SK-N-SH treated with all-trans-retinoic acid at 6 μM for 48 hours (cell line): Measurements from ENCODE around the gene ARAP1.

Source experiments
- ATAC-seq: fragments of 200-7000 bp; cut with Tn5 transposase; 3 replicates; pipeline ENCODE4 v1.9.1; 2020; ENCODE audit warnings: mild to moderate bottlenecking, moderate library complexity
- ARNTL ChIP-seq: fragments of 450-650 bp; formaldehyde crosslinking; IDR thresholded peaks from 2 replicates; pipeline ENCODE4 v1.5.0; 2020; ENCODE audit warnings: low read depth, mild to moderate bottlenecking, moderate library complexity, borderline replicate concordance
- BACH2 ChIP-seq: fragments of 250-450 bp; sonication (Bioruptor Pico); IDR thresholded peaks from 2 replicates; pipeline ENCODE4 v1.9.0; 2021; ENCODE audit warnings: mild to moderate bottlenecking, borderline replicate concordance
- CSDC2 ChIP-seq: fragments of 250-450 bp; sonication (Bioruptor Pico); IDR thresholded peaks from 2 replicates; pipeline ENCODE4 v1.5.0; 2020; ENCODE audit warnings: mild to moderate bottlenecking, moderate library complexity
- ESRRG ChIP-seq: fragments of 250-450 bp; sonication (Bioruptor Pico); IDR thresholded peaks from 2 replicates; pipeline ENCODE4 v1.6.1; 2021; ENCODE audit warnings: mild to moderate bottlenecking
- ISL1 ChIP-seq: fragments of 250-450 bp; sonication (Bioruptor Pico); IDR thresholded peaks from 2 replicates; pipeline ENCODE4 v2.1.2; 2022; ENCODE audit warnings: mild to moderate bottlenecking, moderate library complexity
- OSR1 ChIP-seq: fragments of 250-450 bp; sonication (Bioruptor Pico); IDR thresholded peaks from 2 replicates; pipeline ENCODE4 v1.8.0; 2022; ENCODE audit warnings: moderate library complexity, mild to moderate bottlenecking, inconsistent platforms
- PPARA ChIP-seq: fragments of 250-450 bp; sonication (Bioruptor Pico); IDR thresholded peaks from 2 replicates; pipeline ENCODE4 v1.5.0; 2020; ENCODE audit warnings: mild to moderate bottlenecking, borderline replicate concordance
- RARB ChIP-seq: fragments of 250-450 bp; sonication (Bioruptor Pico); IDR thresholded peaks from 2 replicates; pipeline ENCODE4 v1.8.0; 2021; ENCODE audit warnings: mild to moderate bottlenecking, moderate library complexity
- SNAI2 ChIP-seq: fragments of 250-450 bp; sonication (Bioruptor Pico); IDR thresholded peaks from 2 replicates; pipeline ENCODE4 v1.5.0; 2020; ENCODE audit warnings: mild to moderate bottlenecking, moderate library complexity
- TCF4 ChIP-seq: fragments of 250-450 bp; sonication (Bioruptor Pico); IDR thresholded peaks from 2 replicates; pipeline ENCODE4 v1.8.0; 2021; ENCODE audit warnings: mild to moderate bottlenecking, moderate library complexity, borderline replicate concordance
- TOX ChIP-seq: fragments of 250-450 bp; sonication (Bioruptor Pico); IDR thresholded peaks from 2 replicates; pipeline ENCODE4 v1.8.0; 2021; ENCODE audit warnings: mild to moderate bottlenecking, moderate library complexity, borderline replicate concordance
- ZC3H10 ChIP-seq: fragments of 250-450 bp; sonication (Bioruptor Pico); IDR thresholded peaks from 2 replicates; pipeline ENCODE4 v1.5.1; 2021; ENCODE audit warnings: mild to moderate bottlenecking, moderate library complexity
- ZFP3 ChIP-seq: fragments of 250-450 bp; sonication (Bioruptor Pico); IDR thresholded peaks from 2 replicates; pipeline ENCODE4 v1.5.0; 2020; ENCODE audit warnings: mild to moderate bottlenecking, moderate library complexity
- ZFP30 ChIP-seq: fragments of 450-650 bp; formaldehyde crosslinking; IDR thresholded peaks from 2 replicates; pipeline ENCODE4 v1.5.0; 2022; ENCODE audit warnings: mild to moderate bottlenecking, moderate library complexity
- ZNF565 ChIP-seq: fragments of 450-650 bp; formaldehyde crosslinking; conservative IDR thresholded peaks from 2 replicates; pipeline ENCODE4 v1.5.0; 2020; ENCODE audit warnings: low read depth, mild to moderate bottlenecking, moderate library complexity
- ZNF70 ChIP-seq: fragments of 450-650 bp; formaldehyde crosslinking; IDR thresholded peaks from 2 replicates; pipeline ENCODE4 v1.5.0; 2020; ENCODE audit warnings: mild to moderate bottlenecking, moderate library complexity
- ZNF8 ChIP-seq: fragments of 450-650 bp; formaldehyde crosslinking; IDR thresholded peaks from 2 replicates; pipeline ENCODE4 v1.5.0; 2020; ENCODE audit warnings: mild to moderate bottlenecking, moderate library complexity
- TF ChIP-seq, protein P1 (sequence below): fragments of 250-450 bp; sonication (Bioruptor Pico); IDR thresholded peaks from 2 replicates; pipeline ENCODE4 v1.8.0; 2020; ENCODE audit warnings: mild to moderate bottlenecking, moderate library complexity, borderline replicate concordance
- TF ChIP-seq, protein P2 (sequence below): fragments of 250-450 bp; sonication (Bioruptor Pico); IDR thresholded peaks from 2 replicates; pipeline ENCODE4 v1.5.1; 2021; ENCODE audit warnings: mild to moderate bottlenecking, moderate library complexity
- TF ChIP-seq, protein P3 (sequence below): fragments of 250-450 bp; sonication (Bioruptor Pico); IDR thresholded peaks from 2 replicates; pipeline ENCODE4 v1.5.1; 2020; ENCODE audit warnings: low read depth, mild to moderate bottlenecking, moderate library complexity
- TF ChIP-seq, protein P4 (sequence below): fragments of 250-450 bp; sonication (Bioruptor Pico); IDR thresholded peaks from 2 replicates; pipeline ENCODE4 v1.8.0; 2021; ENCODE audit warnings: low read depth, mild to moderate bottlenecking, moderate library complexity, borderline replicate concordance
- TF ChIP-seq, protein P5 (sequence below): fragments of 250-450 bp; sonication (Bioruptor Pico); IDR thresholded peaks from 2 replicates; pipeline ENCODE4 v1.5.0; 2020; ENCODE audit warnings: mild to moderate bottlenecking, moderate library complexity

Gene ARAP1

DNA sequence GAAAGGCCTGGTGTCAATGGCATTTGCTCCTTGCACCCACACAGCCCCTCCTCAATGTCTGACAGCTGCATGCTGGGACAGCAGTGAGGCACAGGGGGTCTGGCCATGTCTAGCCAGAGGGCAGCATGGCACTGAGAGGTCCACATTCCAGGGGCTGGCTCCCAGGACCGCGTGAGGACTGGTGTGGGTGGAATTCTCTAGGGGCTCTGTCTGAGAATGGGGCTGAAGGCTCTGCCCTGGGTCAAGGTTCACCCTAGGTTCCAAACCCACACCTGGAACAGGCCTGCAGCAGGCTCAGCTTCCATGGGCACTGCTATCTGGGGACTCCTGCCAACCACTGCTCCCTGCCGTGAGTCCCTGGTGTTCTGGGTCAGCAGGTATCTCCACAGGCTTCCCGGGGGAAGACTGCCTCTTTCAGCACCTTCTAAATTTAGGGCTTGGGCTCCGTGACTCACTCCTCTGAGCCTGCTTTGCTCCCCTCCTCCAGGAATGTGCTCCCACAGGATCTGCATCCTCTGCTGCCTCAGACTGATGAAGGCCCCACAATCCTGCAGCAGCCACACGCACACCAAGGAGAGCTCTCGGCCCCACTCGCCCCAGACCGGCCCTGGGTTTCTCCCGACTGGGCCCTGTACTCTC, 37.4 kb upstream of the ARAP1 start (continued):
- TF ChIP-seq, protein P1, sequence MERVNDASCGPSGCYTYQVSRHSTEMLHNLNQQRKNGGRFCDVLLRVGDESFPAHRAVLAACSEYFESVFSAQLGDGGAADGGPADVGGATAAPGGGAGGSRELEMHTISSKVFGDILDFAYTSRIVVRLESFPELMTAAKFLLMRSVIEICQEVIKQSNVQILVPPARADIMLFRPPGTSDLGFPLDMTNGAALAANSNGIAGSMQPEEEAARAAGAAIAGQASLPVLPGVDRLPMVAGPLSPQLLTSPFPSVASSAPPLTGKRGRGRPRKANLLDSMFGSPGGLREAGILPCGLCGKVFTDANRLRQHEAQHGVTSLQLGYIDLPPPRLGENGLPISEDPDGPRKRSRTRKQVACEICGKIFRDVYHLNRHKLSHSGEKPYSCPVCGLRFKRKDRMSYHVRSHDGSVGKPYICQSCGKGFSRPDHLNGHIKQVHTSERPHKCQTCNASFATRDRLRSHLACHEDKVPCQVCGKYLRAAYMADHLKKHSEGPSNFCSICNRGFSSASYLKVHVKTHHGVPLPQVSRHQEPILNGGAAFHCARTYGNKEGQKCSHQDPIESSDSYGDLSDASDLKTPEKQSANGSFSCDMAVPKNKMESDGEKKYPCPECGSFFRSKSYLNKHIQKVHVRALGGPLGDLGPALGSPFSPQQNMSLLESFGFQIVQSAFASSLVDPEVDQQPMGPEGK (CRISPR knock-in tag) = no peak
- TF ChIP-seq, all 23 proteins: peak for 0

DNA sequence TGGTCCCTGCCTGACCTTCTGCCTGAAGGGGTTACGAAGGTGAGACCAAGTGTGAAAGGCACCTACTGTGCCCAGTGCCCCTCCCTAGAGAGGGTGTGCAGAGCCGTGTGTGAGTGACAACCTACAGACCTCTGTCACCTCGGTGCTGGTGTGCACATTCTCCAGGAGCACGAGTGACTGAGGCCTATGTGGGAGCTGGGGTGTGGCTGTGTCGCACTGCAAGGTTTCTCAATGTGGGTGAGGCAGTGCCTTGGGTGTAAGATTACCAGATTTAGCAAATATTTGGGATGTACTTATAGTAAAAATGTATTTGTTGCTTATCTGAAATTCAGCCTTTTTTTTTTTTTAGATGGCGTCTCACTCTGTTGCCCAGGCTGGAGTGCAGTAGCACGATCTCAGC, 36.0 kb upstream of the ARAP1 start:
- no peak for ATAC-seq
- TF ChIP-seq, protein P2, sequence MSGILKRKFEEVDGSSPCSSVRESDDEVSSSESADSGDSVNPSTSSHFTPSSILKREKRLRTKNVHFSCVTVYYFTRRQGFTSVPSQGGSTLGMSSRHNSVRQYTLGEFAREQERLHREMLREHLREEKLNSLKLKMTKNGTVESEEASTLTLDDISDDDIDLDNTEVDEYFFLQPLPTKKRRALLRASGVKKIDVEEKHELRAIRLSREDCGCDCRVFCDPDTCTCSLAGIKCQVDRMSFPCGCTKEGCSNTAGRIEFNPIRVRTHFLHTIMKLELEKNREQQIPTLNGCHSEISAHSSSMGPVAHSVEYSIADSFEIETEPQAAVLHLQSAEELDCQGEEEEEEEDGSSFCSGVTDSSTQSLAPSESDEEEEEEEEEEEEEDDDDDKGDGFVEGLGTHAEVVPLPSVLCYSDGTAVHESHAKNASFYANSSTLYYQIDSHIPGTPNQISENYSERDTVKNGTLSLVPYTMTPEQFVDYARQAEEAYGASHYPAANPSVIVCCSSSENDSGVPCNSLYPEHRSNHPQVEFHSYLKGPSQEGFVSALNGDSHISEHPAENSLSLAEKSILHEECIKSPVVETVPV = no peak
- TF ChIP-seq ZNF8 (CRISPR knock-in tag) = no peak
- TF ChIP-seq CSDC2 (CRISPR knock-in tag) = no peak
- TF ChIP-seq SNAI2 (CRISPR knock-in tag) = no peak
- TF ChIP-seq TCF4 (CRISPR knock-in tag) = no peak
- no peak for TF ChIP-seq PPARA (CRISPR knock-in tag)
- TF ChIP-seq, protein P1 (CRISPR knock-in tag) = no peak
- no peak for TF ChIP-seq OSR1 (CRISPR knock-in tag)
- no peak for TF ChIP-seq ZFP3 (CRISPR knock-in tag)
- TF ChIP-seq TOX (CRISPR knock-in tag) = no peak
- TF ChIP-seq BACH2 (CRISPR knock-in tag) = no peak
- no peak for TF ChIP-seq ZNF565 (CRISPR knock-in tag)
- no peak for TF ChIP-seq RARB (CRISPR knock-in tag)
- TF ChIP-seq ARNTL (CRISPR knock-in tag) = no peak
- no peak for TF ChIP-seq ISL1 (CRISPR knock-in tag)
- TF ChIP-seq ZFP30 = no peak
- TF ChIP-seq, protein P3, sequence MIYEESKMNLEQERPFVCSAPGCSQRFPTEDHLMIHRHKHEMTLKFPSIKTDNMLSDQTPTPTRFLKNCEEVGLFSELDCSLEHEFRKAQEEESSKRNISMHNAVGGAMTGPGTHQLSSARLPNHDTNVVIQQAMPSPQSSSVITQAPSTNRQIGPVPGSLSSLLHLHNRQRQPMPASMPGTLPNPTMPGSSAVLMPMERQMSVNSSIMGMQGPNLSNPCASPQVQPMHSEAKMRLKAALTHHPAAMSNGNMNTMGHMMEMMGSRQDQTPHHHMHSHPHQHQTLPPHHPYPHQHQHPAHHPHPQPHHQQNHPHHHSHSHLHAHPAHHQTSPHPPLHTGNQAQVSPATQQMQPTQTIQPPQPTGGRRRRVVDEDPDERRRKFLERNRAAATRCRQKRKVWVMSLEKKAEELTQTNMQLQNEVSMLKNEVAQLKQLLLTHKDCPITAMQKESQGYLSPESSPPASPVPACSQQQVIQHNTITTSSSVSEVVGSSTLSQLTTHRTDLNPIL (CRISPR knock-in tag) = no peak
- TF ChIP-seq ZNF70 (CRISPR knock-in tag) = no peak
- TF ChIP-seq, protein P4, sequence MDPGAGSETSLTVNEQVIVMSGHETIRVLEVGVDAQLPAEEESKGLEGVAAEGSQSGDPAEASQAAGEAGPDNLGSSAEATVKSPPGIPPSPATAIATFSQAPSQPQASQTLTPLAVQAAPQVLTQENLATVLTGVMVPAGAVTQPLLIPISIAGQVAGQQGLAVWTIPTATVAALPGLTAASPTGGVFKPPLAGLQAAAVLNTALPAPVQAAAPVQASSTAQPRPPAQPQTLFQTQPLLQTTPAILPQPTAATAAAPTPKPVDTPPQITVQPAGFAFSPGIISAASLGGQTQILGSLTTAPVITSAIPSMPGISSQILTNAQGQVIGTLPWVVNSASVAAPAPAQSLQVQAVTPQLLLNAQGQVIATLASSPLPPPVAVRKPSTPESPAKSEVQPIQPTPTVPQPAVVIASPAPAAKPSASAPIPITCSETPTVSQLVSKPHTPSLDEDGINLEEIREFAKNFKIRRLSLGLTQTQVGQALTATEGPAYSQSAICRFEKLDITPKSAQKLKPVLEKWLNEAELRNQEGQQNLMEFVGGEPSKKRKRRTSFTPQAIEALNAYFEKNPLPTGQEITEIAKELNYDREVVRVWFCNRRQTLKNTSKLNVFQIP = no peak
- no peak for TF ChIP-seq ZC3H10
- TF ChIP-seq, all 23 proteins: peak for 0

DNA sequence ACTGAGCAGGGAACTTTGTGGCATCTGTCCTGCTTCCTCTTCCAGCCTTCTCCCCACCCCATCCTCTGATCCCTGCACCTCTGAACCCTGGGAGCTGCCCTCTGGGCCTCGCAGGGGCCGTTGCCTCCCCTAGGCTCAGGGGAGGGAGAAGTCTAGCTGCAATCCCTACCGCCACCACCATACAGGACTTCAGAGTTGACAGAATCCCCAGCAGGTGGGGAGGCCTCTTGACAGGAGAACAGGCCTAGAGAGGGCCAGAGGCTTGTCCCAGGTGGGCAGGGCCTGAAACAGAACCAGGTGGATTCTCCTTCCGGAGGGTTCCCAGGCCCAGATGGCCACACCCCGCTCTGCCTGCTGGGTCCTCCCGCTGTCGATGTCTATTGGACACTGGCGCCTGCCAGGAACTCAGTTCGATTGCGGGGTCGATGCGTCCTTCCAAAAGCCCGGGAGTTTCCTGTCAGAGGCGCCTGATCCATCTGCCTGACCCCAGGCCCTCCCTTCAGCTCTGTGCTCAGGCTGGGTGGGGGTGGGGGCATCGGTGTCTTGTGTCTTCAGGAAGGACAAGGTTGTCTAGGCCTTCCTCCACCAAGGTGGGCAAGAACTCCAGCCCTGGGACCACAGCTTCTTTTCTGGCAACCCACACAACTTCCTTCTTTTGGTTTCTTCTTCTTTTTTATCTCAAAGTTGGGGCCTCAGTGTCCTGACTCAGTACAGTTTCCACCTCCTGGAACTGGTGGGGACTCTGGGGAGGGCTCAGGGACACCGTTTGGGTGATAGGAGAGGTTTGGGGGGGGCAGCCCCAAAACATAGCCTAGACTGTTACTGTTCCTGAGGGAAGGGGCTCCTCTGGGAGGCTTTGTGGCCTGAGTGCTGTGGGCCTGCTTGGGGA, 35.3 kb upstream of the ARAP1 start:
- TF ChIP-seq, protein P5, sequence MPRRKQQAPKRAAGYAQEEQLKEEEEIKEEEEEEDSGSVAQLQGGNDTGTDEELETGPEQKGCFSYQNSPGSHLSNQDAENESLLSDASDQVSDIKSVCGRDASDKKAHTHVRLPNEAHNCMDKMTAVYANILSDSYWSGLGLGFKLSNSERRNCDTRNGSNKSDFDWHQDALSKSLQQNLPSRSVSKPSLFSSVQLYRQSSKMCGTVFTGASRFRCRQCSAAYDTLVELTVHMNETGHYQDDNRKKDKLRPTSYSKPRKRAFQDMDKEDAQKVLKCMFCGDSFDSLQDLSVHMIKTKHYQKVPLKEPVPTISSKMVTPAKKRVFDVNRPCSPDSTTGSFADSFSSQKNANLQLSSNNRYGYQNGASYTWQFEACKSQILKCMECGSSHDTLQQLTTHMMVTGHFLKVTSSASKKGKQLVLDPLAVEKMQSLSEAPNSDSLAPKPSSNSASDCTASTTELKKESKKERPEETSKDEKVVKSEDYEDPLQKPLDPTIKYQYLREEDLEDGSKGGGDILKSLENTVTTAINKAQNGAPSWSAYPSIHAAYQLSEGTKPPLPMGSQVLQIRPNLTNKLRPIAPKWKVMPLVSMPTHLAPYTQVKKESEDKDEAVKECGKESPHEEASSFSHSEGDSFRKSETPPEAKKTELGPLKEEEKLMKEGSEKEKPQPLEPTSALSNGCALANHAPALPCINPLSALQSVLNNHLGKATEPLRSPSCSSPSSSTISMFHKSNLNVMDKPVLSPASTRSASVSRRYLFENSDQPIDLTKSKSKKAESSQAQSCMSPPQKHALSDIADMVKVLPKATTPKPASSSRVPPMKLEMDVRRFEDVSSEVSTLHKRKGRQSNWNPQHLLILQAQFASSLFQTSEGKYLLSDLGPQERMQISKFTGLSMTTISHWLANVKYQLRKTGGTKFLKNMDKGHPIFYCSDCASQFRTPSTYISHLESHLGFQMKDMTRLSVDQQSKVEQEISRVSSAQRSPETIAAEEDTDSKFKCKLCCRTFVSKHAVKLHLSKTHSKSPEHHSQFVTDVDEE (CRISPR knock-in tag) = no peak
- TF ChIP-seq ZNF70 (CRISPR knock-in tag) (no peak), BACH2 (CRISPR knock-in tag) (no peak), ZFP30 (no peak), ZC3H10 (no peak), ESRRG (CRISPR knock-in tag) (no peak), TOX (CRISPR knock-in tag) (no peak), ARNTL (CRISPR knock-in tag) (no peak)
- TF ChIP-seq, protein P3 (CRISPR knock-in tag) = no peak
- TF ChIP-seq, protein P4 = no peak
- peak; percentile 26; the same call in 2 of the 3 replicates for ATAC-seq
